Body of pancreas (tissue), 4 donors: ENCODE data around the gene SPRR2A. TPM values are rescaled to one million over a fixed set of nuclear protein-coding genes. Genes with fewer than 3 reads are reported as not detected.
"Not testable (repeated sequence)": the region's sequence is repeated elsewhere in the genome, so short reads cannot be mapped to it uniquely, and the experiment has no call there.

Experiments
- ATAC-seq: fragments of 150-250 bp; one replicate; pipeline ENCODE4 v1.9.1; 2016
- DNase-seq, 4 donors: peaks; one replicate each; pipeline ENCODE4 v3.0.0-alpha.2; 2019
- H3K27ac ChIP-seq, 4 donors: fragments of 200-600 bp; sonication (generic); 1 replicate in 3 of 4; 2 replicates in 1 of 4; pipeline versions ENCODE4 v1.5.1 to v1.6.1; 2016 to 2019; ENCODE audit warnings: mild to moderate bottlenecking in 1 of 4, mixed read lengths in 1 of 4, moderate library complexity in 1 of 4
- H3K27me3 ChIP-seq, 2 donors: fragments of 200-600 bp; sonication (generic); one replicate each; pipeline ENCODE4 v1.6.0; 2016; ENCODE audit warnings: mild to moderate bottlenecking in 1 of 2
- H3K36me3 ChIP-seq, 2 donors: fragments of 200-600 bp; sonication (generic); replicated peaks in 1 of 2; 2 replicates each; pipeline ENCODE4 v1.5.1; 2016; ENCODE audit warnings: low read depth in 2 of 2; ENCODE audit not compliant: insufficient read depth in 1 of 2
- H3K4me1 ChIP-seq: fragments of 200-600 bp; sonication (generic); one replicate; pipeline ENCODE4 v1.6.0; 2016
- H3K4me3 ChIP-seq, 2 donors: fragments of 200-600 bp; sonication (generic); 1 replicate in 1 of 2; 2 replicates in 1 of 2; pipeline ENCODE4 v1.5.1; 2016 to 2019
- H3K9me3 ChIP-seq, 3 donors: fragments of 200-600 bp; sonication (generic); 1 replicate in 2 of 3; 2 replicates in 1 of 3; pipeline ENCODE4 v1.5.1; 2016
- POLR2A ChIP-seq, 3 donors: fragments of 450-650 bp; IDR thresholded peaks; one replicate each; pipeline ENCODE4 v1.6.1; 2016; ENCODE audit warnings: antibody characterized with exemption in 3 of 3, mild to moderate bottlenecking in 2 of 3
- WGBS, 2 donors: methylation state at CpG; one replicate each; pipeline ENCODE4 v1.1.5; 2017; 5-methylcytosine and 5-hydroxymethylcytosine counted together
- intact Hi-C: fragments of 100-400 bp; cut with DNase I; formaldehyde crosslinking; loops from one replicate; pipeline ENCODE4 v1.15.1; 2023
- total RNA-seq, 2 donors: library from RNA; depleted of rRNA; stranded (reverse); fragments of >200 nt; gene quantifications; one replicate each; pipeline ENCODE4 v1.1.0, GENCODE V29; 2016
- TF ChIP-seq, protein P1 (sequence below), 7 experiments: fragments of 450-650 bp in 4 of 7; fragments of 200-600 bp in 3 of 7; sonication (generic) in 3 of 7; IDR thresholded peaks; one replicate each; pipeline ENCODE4 v1.5.1; 2016 to 2019; ENCODE audit warnings: antibody characterized with exemption in 7 of 7

The SPRR2A gene
- total RNA-seq, 2 donors from 2014 or later, result not detected

DNA sequence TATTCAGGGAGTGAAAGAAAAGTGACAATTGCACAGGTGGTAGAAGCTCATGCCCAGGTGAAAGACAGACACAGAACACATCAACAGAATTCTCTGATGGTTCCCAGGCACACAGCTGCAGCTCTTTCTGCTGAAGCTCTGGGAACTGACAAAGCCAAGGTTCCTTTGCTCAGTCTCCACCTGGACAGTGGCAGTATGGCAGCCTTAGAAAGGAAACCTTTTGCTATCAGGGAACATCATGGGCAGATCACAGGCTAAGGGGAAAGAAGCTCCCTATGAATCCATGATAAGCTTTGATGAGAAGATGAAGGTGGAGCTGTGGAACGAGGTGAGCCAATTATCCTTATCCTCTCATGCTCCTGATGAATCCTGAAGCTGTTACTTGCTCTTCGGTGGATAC lies 12.9 kb upstream of the SPRR2A start:
- ATAC-seq, result no peak
- no peak overlapping the region for H3K4me3 ChIP-seq
- no peaks in the 10 kb centered on the region for H3K27me3 ChIP-seq
- no peaks in the 10 kb centered on the region for H3K36me3 ChIP-seq
- no peaks in the 10 kb centered on the region for H3K4me1 ChIP-seq
- H3K9me3 ChIP-seq, result no peaks in the 10 kb centered on the region
- no peak for TF ChIP-seq POLR2A (IDR thresholded peaks at IDR 0.05)
- TF ChIP-seq, protein P1, sequence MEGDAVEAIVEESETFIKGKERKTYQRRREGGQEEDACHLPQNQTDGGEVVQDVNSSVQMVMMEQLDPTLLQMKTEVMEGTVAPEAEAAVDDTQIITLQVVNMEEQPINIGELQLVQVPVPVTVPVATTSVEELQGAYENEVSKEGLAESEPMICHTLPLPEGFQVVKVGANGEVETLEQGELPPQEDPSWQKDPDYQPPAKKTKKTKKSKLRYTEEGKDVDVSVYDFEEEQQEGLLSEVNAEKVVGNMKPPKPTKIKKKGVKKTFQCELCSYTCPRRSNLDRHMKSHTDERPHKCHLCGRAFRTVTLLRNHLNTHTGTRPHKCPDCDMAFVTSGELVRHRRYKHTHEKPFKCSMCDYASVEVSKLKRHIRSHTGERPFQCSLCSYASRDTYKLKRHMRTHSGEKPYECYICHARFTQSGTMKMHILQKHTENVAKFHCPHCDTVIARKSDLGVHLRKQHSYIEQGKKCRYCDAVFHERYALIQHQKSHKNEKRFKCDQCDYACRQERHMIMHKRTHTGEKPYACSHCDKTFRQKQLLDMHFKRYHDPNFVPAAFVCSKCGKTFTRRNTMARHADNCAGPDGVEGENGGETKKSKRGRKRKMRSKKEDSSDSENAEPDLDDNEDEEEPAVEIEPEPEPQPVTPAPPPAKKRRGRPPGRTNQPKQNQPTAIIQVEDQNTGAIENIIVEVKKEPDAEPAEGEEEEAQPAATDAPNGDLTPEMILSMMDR (IDR thresholded peaks at IDR 0.05), result no peak
- 36 to 53% methylated on average over 2 of the region's 2 CpGs for WGBS, 2 donors
- no peak overlapping the region for H3K27ac ChIP-seq
- intact Hi-C loops, result no loop called here
- DNase-seq, result no peak

DNA sequence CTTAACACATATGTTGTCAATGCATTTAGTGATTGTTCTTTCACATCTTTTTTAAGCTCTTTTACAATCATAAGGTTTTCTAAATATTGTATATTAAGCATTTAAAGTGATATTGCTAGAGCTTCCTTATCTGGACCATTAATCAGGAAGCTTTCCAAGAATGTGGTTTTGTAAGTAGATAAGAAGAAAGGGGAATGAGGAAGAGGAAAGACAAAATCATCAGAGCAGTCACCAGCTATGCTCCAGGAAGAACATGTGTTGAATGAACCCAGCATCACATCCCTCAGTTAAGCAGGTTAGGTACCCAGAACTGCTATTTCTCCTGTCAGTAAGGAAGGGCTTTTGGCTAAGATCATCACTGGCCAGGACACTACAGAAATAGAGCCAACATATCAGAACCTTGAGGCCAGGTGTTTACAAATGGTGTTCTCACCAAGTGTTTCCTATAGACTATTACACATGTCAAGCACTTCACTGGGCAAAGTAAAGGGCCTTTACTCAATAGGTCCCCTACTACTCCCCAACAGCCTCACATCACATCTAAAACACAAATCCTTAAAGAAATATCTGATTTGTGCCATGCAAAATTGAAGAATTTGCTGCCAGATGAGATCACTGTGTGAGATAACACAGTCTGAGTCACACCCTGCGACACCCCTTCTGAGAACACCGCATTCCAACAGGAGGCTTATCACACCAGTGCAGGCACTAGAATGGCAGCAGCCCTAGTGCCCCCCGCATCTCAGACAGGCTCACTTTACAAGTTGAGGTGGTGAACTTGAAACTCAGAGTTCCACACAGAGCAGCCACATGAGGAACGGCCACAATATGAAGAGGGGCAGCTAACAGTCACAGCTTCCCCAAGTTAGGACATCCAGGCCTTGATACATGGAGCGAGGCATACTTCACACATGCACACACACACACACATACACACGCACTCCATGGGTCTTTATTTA lies 1.8 kb upstream of the SPRR2A start:
- Histone ChIP-seq H3K4me1 (peaks cover 5% of the 10 kb centered on the region), H3K27me3 (no peaks in the 10 kb centered on the region), H3K4me3 (no peak overlapping the region), H3K9me3 (no peaks in the 10 kb centered on the region), H3K36me3 (no peaks in the 10 kb centered on the region), H3K27ac (peak overlapping the region in 2 of 4 donors; percentile 39 to 45)
- ATAC-seq, result peak; percentile 75
- TF ChIP-seq, protein P1 (IDR thresholded peaks at IDR 0.05), result no peak
- TF ChIP-seq POLR2A (IDR thresholded peaks at IDR 0.05), result no peak
- intact Hi-C loops, result no loop called here
- 65 to 70% methylated on average over 6 of the region's 6 CpGs for WGBS, 2 donors
- DNase-seq, result peak in 1 of 4 donors; percentile 3

DNA sequence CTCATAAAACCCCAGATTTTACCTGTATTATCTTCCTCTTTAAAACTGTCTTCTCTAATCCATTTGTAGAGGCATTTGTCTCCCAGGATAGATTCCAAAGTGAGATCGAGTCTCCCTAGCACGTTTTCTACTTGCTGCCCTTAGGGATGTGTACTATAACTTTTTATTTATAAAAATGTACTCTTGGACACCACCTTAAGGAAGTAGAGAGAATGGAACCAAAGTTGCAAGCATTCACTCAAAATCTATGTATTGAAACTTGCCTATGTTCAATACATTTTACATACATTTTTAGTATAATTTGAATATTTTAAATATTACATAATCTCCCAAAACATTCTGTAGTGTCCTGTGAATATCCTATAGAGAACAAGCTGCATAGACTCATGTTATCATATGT lies 842 bp upstream of the SPRR2A start:
- TF ChIP-seq, protein P1 (IDR thresholded peaks at IDR 0.05), result no peak
- TF ChIP-seq POLR2A (IDR thresholded peaks at IDR 0.05), result no peak
- Histone ChIP-seq H3K4me3 (no peak overlapping the region), H3K27ac (no peak overlapping the region), H3K27me3 (no peaks in the 10 kb centered on the region), H3K4me1 (peaks cover 5% of the 10 kb centered on the region), H3K9me3 (no peaks in the 10 kb centered on the region), H3K36me3 (no peaks in the 10 kb centered on the region)
- ATAC-seq (no peak), DNase-seq (no peak)
- WGBS, 2 donors, result 63 to 67% methylated on average over 2 of the region's 2 CpGs
- intact Hi-C loops, result no loop called here

DNA sequence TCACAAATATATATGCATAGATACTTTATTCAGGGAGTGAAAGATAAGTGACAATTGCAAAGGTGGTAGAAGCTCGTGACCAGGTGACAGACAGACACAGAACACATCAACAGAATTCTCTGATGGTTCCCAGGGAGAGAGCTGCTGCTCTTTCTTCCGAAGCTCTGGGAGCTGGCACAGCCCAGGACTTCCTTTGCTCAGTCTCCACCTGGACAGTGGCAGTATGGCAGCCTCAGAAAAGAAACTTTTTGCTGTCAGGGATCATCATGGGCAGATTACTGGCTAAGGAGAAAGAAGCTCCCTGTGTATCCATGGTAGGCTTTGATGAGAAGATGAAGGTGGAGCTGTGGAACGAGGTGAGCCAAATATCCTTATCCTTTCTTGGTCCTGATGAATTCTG lies 1.2 kb downstream of the SPRR2A start:
- H3K4me3 ChIP-seq, ATAC-seq, H3K36me3 ChIP-seq, H3K27me3 ChIP-seq, intact Hi-C loops, H3K9me3 ChIP-seq, H3K27ac ChIP-seq, DNase-seq, H3K4me1 ChIP-seq: not testable (repeated sequence)
- WGBS, 2 donors, result 26 to 38% methylated on average over 3 of the region's 3 CpGs

DNA sequence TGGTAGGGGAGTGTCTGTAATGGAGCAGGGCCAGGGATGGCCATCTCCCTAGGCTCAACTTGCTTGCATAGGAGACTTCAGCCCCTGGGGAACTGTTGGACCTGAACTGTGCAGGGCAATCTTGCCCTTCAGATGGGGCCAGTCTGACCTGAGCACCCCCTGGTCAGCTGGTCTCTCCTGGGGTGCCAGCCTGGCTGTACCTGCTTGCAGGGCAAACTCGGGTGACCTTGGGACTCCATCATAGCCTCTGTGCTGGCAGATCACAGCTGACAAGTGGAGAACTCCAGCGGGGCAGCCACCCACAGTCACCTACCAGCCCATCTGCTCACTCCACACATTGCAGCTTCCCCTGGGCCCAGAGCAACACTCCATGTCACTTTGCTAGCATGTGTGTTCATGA lies 8.1 kb downstream of the SPRR2A start:
- WGBS, 2 donors, result 61 to 68% methylated on average over 2 of the region's 2 CpGs
- ATAC-seq, result no peak
- Histone ChIP-seq H3K36me3 (no peaks in the 10 kb centered on the region), H3K9me3 (no peaks in the 10 kb centered on the region), H3K4me1 (no peaks in the 10 kb centered on the region), H3K4me3 (no peak overlapping the region), H3K27me3 (no peaks in the 10 kb centered on the region), H3K27ac (no peak overlapping the region)
- TF ChIP-seq POLR2A (IDR thresholded peaks at IDR 0.05), result no peak
- TF ChIP-seq, protein P1 (IDR thresholded peaks at IDR 0.05), result no peak
- intact Hi-C loops, result no loop called here
- no peak for DNase-seq
